Memory B cell (primary cell): ENCODE data around the gene TWIST2.

ENCODE experiments used
- ATAC-seq: fragments of 150-1000 bp; cut with Tn5 transposase; 2 replicates; pipeline ENCODE4 v1.10.0; 2021; ENCODE audit warnings: low read depth, mild to moderate bottlenecking, moderate library complexity
- DNase-seq, 2 donors: peaks; one replicate each; pipeline ENCODE4 v3.0.0; 2022; ENCODE audit warnings: low spot score in 2 of 2
- H3K27ac Mint-ChIP-seq: one replicate; pipeline ENCODE4 v1.8.0; 2022; ENCODE audit warnings: mild to moderate bottlenecking, moderate library complexity, mixed read lengths
- H3K27me3 Mint-ChIP-seq: one replicate; pipeline ENCODE4 v1.8.0; 2022; ENCODE audit warnings: mixed read lengths
- H3K36me3 Mint-ChIP-seq: one replicate; pipeline ENCODE4 v1.8.0; 2022; ENCODE audit warnings: mild to moderate bottlenecking, mixed read lengths
- H3K4me1 Mint-ChIP-seq: one replicate; pipeline ENCODE4 v1.8.0; 2022; ENCODE audit warnings: mixed read lengths
- H3K4me3 Mint-ChIP-seq: one replicate; pipeline ENCODE4 v1.8.0; 2022; ENCODE audit warnings: mild to moderate bottlenecking, moderate library complexity, mixed read lengths
- H3K9me3 Mint-ChIP-seq: one replicate; pipeline ENCODE4 v1.8.0; 2022; ENCODE audit warnings: mixed read lengths

Gene TWIST2

GRCh38 chr2:238846628-238847418, 1.1 kb upstream of the TWIST2 start:
- ATAC-seq, result no peak
- Mint-ChIP-seq H3K4me1 (no peaks in the 10 kb centered on the region), H3K9me3 (no peaks in the 10 kb centered on the region), H3K36me3 (no peaks in the 10 kb centered on the region), H3K4me3 (no peak overlapping the region), H3K27me3 (no peaks in the 10 kb centered on the region), H3K27ac (no peak overlapping the region)
- DNase-seq, result no peak

GRCh38 chr2:238847419-238847801, 475 bp upstream of the TWIST2 start:
- Mint-ChIP-seq H3K4me1 (no peaks in the 10 kb centered on the region), H3K27ac (no peak overlapping the region), H3K9me3 (no peaks in the 10 kb centered on the region), H3K27me3 (peaks cover 3% of the 10 kb centered on the region), H3K36me3 (no peaks in the 10 kb centered on the region), H3K4me3 (no peak overlapping the region)
- DNase-seq, result no peak
- no peak for ATAC-seq

- DNase-seq (no peak), ATAC-seq (no peak)
- no peaks in the 10 kb centered on the region for H3K36me3 Mint-ChIP-seq
- no peak overlapping the region for H3K4me3 Mint-ChIP-seq
- H3K4me1 Mint-ChIP-seq, result no peaks in the 10 kb centered on the region
- peaks cover 8% of the 10 kb centered on the region for H3K27me3 Mint-ChIP-seq
- H3K9me3 Mint-ChIP-seq, result no peaks in the 10 kb centered on the region
- H3K27ac Mint-ChIP-seq, result no peak overlapping the region
Observed at GRCh38 chr2:238848691-238848975, 748 bp downstream of the TWIST2 start.

GRCh38 chr2:238848976-238849853, 1.3 kb downstream of the TWIST2 start:
- Mint-ChIP-seq H3K27me3 (peaks cover 8% of the 10 kb centered on the region), H3K4me1 (no peaks in the 10 kb centered on the region), H3K36me3 (no peaks in the 10 kb centered on the region), H3K4me3 (no peak overlapping the region), H3K9me3 (no peaks in the 10 kb centered on the region), H3K27ac (no peak overlapping the region)
- ATAC-seq (no peak), DNase-seq (no peak)

- H3K36me3 Mint-ChIP-seq, result no peaks in the 10 kb centered on the region
Observed at GRCh38 chr2:238850091-238850490, 2.2 kb downstream of the TWIST2 start.

GRCh38 chr2:238851026-238851425, 3.1 kb downstream of the TWIST2 start:
- Mint-ChIP-seq H3K27me3 (peaks cover 8% of the 10 kb centered on the region), H3K4me1 (no peaks in the 10 kb centered on the region), H3K4me3 (no peak overlapping the region), H3K36me3 (no peaks in the 10 kb centered on the region), H3K9me3 (no peaks in the 10 kb centered on the region), H3K27ac (no peak overlapping the region)
- DNase-seq (no peak), ATAC-seq (no peak)

More at GRCh38 chr2:238850091-238850490, 2.2 kb downstream of the TWIST2 start:
- no peak for DNase-seq
- H3K4me1 Mint-ChIP-seq, result no peaks in the 10 kb centered on the region
- peaks cover 8% of the 10 kb centered on the region for H3K27me3 Mint-ChIP-seq
- no peak for ATAC-seq
- H3K27ac Mint-ChIP-seq, result no peak overlapping the region
- no peak overlapping the region for H3K4me3 Mint-ChIP-seq
- no peaks in the 10 kb centered on the region for H3K9me3 Mint-ChIP-seq

GRCh38 chr2:238851761-238852160, 3.9 kb downstream of the TWIST2 start:
- ATAC-seq (no peak), DNase-seq (no peak)
- no peak overlapping the region for H3K27ac Mint-ChIP-seq
- H3K4me3 Mint-ChIP-seq, result no peak overlapping the region
- H3K27me3 Mint-ChIP-seq, result peaks cover 8% of the 10 kb centered on the region
- H3K9me3 Mint-ChIP-seq, result no peaks in the 10 kb centered on the region
- H3K4me1 Mint-ChIP-seq, result no peaks in the 10 kb centered on the region
- no peaks in the 10 kb centered on the region for H3K36me3 Mint-ChIP-seq

- Mint-ChIP-seq H3K9me3 (no peaks in the 10 kb centered on the region), H3K27ac (no peak overlapping the region), H3K4me1 (no peaks in the 10 kb centered on the region), H3K36me3 (no peaks in the 10 kb centered on the region), H3K27me3 (peaks cover 8% of the 10 kb centered on the region), H3K4me3 (no peak overlapping the region)
- ATAC-seq (no peak), DNase-seq (no peak)
Observed at GRCh38 chr2:238852206-238852869, 4.5 kb downstream of the TWIST2 start.

- Mint-ChIP-seq H3K27ac (no peak overlapping the region), H3K4me3 (no peak overlapping the region), H3K36me3 (no peaks in the 10 kb centered on the region), H3K9me3 (no peaks in the 10 kb centered on the region), H3K27me3 (peaks cover 8% of the 10 kb centered on the region), H3K4me1 (no peaks in the 10 kb centered on the region)
- no peak for DNase-seq
- ATAC-seq, result no peak
Observed at GRCh38 chr2:238853218-238853617, 5.3 kb downstream of the TWIST2 start.

- H3K27ac Mint-ChIP-seq, result no peak overlapping the region
Observed at GRCh38 chr2:238853721-238854120, 5.8 kb downstream of the TWIST2 start.

GRCh38 chr2:238854246-238854645, 6.4 kb downstream of the TWIST2 start:
- Mint-ChIP-seq H3K4me1 (no peaks in the 10 kb centered on the region), H3K27ac (no peak overlapping the region), H3K36me3 (no peaks in the 10 kb centered on the region), H3K27me3 (peaks cover 8% of the 10 kb centered on the region), H3K4me3 (no peak overlapping the region), H3K9me3 (no peaks in the 10 kb centered on the region)
- ATAC-seq (no peak), DNase-seq (no peak)

More at GRCh38 chr2:238853721-238854120, 5.8 kb downstream of the TWIST2 start:
- Mint-ChIP-seq H3K36me3 (no peaks in the 10 kb centered on the region), H3K9me3 (no peaks in the 10 kb centered on the region), H3K4me3 (no peak overlapping the region), H3K27me3 (peaks cover 8% of the 10 kb centered on the region), H3K4me1 (no peaks in the 10 kb centered on the region)
- no peak for DNase-seq
- no peak for ATAC-seq

- Mint-ChIP-seq H3K27ac (no peak overlapping the region), H3K27me3 (peaks cover 12% of the 10 kb centered on the region), H3K4me1 (no peaks in the 10 kb centered on the region), H3K4me3 (no peak overlapping the region), H3K36me3 (no peaks in the 10 kb centered on the region), H3K9me3 (no peaks in the 10 kb centered on the region)
- ATAC-seq, result no peak
- DNase-seq, result no peak
Observed at GRCh38 chr2:238854699-238855229, 6.9 kb downstream of the TWIST2 start.

- Mint-ChIP-seq H3K4me1 (no peaks in the 10 kb centered on the region), H3K9me3 (no peaks in the 10 kb centered on the region), H3K27me3 (peaks cover 14% of the 10 kb centered on the region), H3K27ac (no peak overlapping the region), H3K36me3 (no peaks in the 10 kb centered on the region), H3K4me3 (no peak overlapping the region)
- ATAC-seq, result no peak
- no peak for DNase-seq
Observed at GRCh38 chr2:238855299-238855698, 7.4 kb downstream of the TWIST2 start.
